GM18867 (cell line): ENCODE data around the gene AK1.
"Not testable (repeated sequence)": the region's sequence is repeated elsewhere in the genome, so short reads cannot be mapped to it uniquely, and the experiment has no call there.

Experiments used
- ATAC-seq: cut with Tn5 transposase; IDR thresholded peaks from one replicate; pipeline ENCODE4 v1.9.1; 2021; ENCODE audit warnings: mild to moderate bottlenecking, moderate library complexity; ENCODE audit not compliant: unreplicated experiment

Gene AK1

GRCh38 chr9:127852829-127853228 is 24.6 kb downstream of the AK1 start:
- ATAC-seq = no peak

GRCh38 chr9:127850286-127850830 is 27.1 kb downstream of the AK1 start:
- no peak for ATAC-seq

GRCh38 chr9:127848756-127849504 is 28.5 kb downstream of the AK1 start:
- ATAC-seq = no peak

- ATAC-seq = no peak
Observed at GRCh38 chr9:127847833-127848755, 29.4 kb downstream of the AK1 start.

- no peak for ATAC-seq
Observed at GRCh38 chr9:127847178-127847510, 30.3 kb downstream of the AK1 start.

GRCh38 chr9:127846443-127847177 is 30.9 kb downstream of the AK1 start:
- no peak for ATAC-seq

GRCh38 chr9:127845619-127846018 is 31.9 kb downstream of the AK1 start:
- not testable (repeated sequence) for ATAC-seq

- ATAC-seq = no peak
Observed at GRCh38 chr9:127844821-127845359, 32.6 kb downstream of the AK1 start.

GRCh38 chr9:127841087-127841835 is 36.2 kb downstream of the AK1 start:
- no peak for ATAC-seq

- no peak for ATAC-seq
Observed at GRCh38 chr9:127838375-127839078, 38.9 kb downstream of the AK1 start.

- ATAC-seq = no peak
Observed at GRCh38 chr9:127837346-127837745, 40.1 kb downstream of the AK1 start.

- not testable (repeated sequence) for ATAC-seq
Observed at GRCh38 chr9:127836561-127836960, 40.9 kb downstream of the AK1 start.

GRCh38 chr9:127835991-127836516 is 41.4 kb downstream of the AK1 start:
- ATAC-seq = no peak

- no peak for ATAC-seq
Observed at GRCh38 chr9:127833555-127833954, 43.9 kb downstream of the AK1 start.

GRCh38 chr9:127832248-127832647 is 45.2 kb downstream of the AK1 start:
- no peak for ATAC-seq

- ATAC-seq = no peak
Observed at GRCh38 chr9:127829205-127829906, 48.1 kb downstream of the AK1 start.

GRCh38 chr9:127828262-127829031 is 49.0 kb downstream of the AK1 start:
- no peak for ATAC-seq
